ENCODE data around the gene VWCE. TPM values are rescaled to one million over a fixed set of nuclear protein-coding genes. Genes with fewer than 3 reads are reported as not detected.
"Not testable (repeated sequence)": the region's sequence is repeated elsewhere in the genome, so short reads cannot be mapped to it uniquely, and the experiment has no call there.

Gene VWCE
- total RNA-seq, 1 experiment from 2014 or later = 17.7 TPM

DNA sequence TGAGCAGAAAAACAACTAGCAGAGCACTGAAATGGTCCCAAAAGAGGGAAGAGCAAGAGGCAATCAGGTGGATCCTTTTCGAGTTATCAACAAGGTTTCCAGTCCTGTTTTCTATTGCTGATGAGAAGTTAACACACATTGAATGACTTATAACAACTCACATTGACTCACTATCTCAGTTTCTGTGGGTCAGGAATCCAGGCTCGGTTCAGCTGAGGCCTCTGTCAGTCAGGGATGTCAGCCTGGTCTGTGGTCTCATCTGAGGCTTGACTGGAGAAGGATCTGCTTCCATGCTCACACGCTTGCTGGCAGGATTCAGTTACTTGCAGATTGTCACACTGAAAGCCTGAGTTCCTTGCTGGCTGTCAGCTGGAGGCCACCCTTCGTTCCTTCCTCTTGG is 58.0 kb downstream of the VWCE start:
- DNase-seq; H3K4me1 ChIP-seq; H3K4me3 ChIP-seq (ENCODE audit: low read depth, low read length); H3K9me3 Mint-ChIP-seq (ENCODE audit: unreplicated experiment); H3K9me3 ChIP-seq; H3K27me3 ChIP-seq (replicated peaks; ENCODE audit: control insufficient read depth, insufficient read depth, low read length); H3K4me1 Mint-ChIP-seq (ENCODE audit: low read depth, unreplicated experiment); intact Hi-C loops (cut with micrococcal nuclease; ENCODE audit: unreplicated experiment); BruUV-seq (replicated peaks); POLR2A ChIA-PET; H3K36me3 Mint-ChIP-seq (ENCODE audit: insufficient read depth, unreplicated experiment); H3K4me3 Mint-ChIP-seq (ENCODE audit: unreplicated experiment); CTCF ChIA-PET; H3K27ac Mint-ChIP-seq (ENCODE audit: unreplicated experiment); H3K36me3 ChIP-seq (ENCODE audit: control insufficient read depth, insufficient read depth, low read length); H3K27me3 Mint-ChIP-seq (ENCODE audit: insufficient read depth, unreplicated experiment): not testable (repeated sequence)

GRCh38 chr11:61232548-61233145 is 62.5 kb downstream of the VWCE start:
- H3K9me3 Mint-ChIP-seq (ENCODE audit: unreplicated experiment); BruUV-seq (replicated peaks); H3K27me3 ChIP-seq (replicated peaks; ENCODE audit: control insufficient read depth, insufficient read depth, low read length); H3K4me1 ChIP-seq; H3K36me3 Mint-ChIP-seq (ENCODE audit: insufficient read depth, unreplicated experiment); H3K9me3 ChIP-seq; CTCF ChIA-PET; H3K4me1 Mint-ChIP-seq (ENCODE audit: low read depth, unreplicated experiment); H3K27me3 Mint-ChIP-seq (ENCODE audit: insufficient read depth, unreplicated experiment); H3K27ac Mint-ChIP-seq (ENCODE audit: unreplicated experiment); H3K4me3 Mint-ChIP-seq (ENCODE audit: unreplicated experiment); H3K4me3 ChIP-seq (ENCODE audit: low read depth, low read length); intact Hi-C loops (cut with micrococcal nuclease; ENCODE audit: unreplicated experiment); H3K36me3 ChIP-seq (ENCODE audit: control insufficient read depth, insufficient read depth, low read length); DNase-seq; POLR2A ChIA-PET: not testable (repeated sequence)

DNA sequence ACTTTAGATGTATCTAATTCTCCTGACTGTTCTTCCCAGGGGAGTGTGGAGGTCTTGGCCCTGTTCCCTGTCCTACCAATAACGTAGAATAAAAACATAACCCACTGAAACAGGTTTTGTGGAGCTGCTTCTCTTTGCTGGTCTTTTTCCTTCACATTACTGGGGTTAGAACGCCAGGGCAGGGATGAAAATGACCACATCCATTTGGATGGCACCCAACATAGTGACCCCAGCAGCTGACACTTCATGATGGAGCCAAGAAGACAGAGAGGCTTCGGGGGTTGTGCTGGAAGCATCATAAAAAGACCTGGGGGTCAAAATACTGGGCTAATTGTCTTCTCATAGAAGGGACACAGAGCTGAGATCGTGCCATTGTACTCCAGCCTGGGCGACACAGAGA is 63.5 kb downstream of the VWCE start:
- BruUV-seq (replicated peaks); H3K27me3 ChIP-seq (replicated peaks; ENCODE audit: control insufficient read depth, insufficient read depth, low read length); POLR2A ChIA-PET; H3K36me3 ChIP-seq (ENCODE audit: control insufficient read depth, insufficient read depth, low read length); H3K4me1 ChIP-seq; H3K4me1 Mint-ChIP-seq (ENCODE audit: low read depth, unreplicated experiment); H3K36me3 Mint-ChIP-seq (ENCODE audit: insufficient read depth, unreplicated experiment); CTCF ChIA-PET; H3K9me3 ChIP-seq; H3K9me3 Mint-ChIP-seq (ENCODE audit: unreplicated experiment); H3K27me3 Mint-ChIP-seq (ENCODE audit: insufficient read depth, unreplicated experiment); H3K4me3 Mint-ChIP-seq (ENCODE audit: unreplicated experiment); H3K4me3 ChIP-seq (ENCODE audit: low read depth, low read length); H3K27ac Mint-ChIP-seq (ENCODE audit: unreplicated experiment); DNase-seq; intact Hi-C loops (cut with micrococcal nuclease; ENCODE audit: unreplicated experiment): not testable (repeated sequence)

- H3K36me3 Mint-ChIP-seq (ENCODE audit: insufficient read depth, unreplicated experiment); POLR2A ChIA-PET: not testable (repeated sequence)
Measured at GRCh38 chr11:61231033-61231432, 64.1 kb downstream of the VWCE start.

GRCh38 chr11:61229458-61229857 is 65.7 kb downstream of the VWCE start:
- H3K36me3 Mint-ChIP-seq (ENCODE audit: insufficient read depth, unreplicated experiment); H3K27me3 ChIP-seq (replicated peaks; ENCODE audit: control insufficient read depth, insufficient read depth, low read length); H3K4me3 Mint-ChIP-seq (ENCODE audit: unreplicated experiment); intact Hi-C loops (cut with micrococcal nuclease; ENCODE audit: unreplicated experiment); H3K4me1 ChIP-seq; H3K27ac Mint-ChIP-seq (ENCODE audit: unreplicated experiment); H3K9me3 ChIP-seq; H3K9me3 Mint-ChIP-seq (ENCODE audit: unreplicated experiment); H3K4me3 ChIP-seq (ENCODE audit: low read depth, low read length); DNase-seq; CTCF ChIA-PET; H3K27me3 Mint-ChIP-seq (ENCODE audit: insufficient read depth, unreplicated experiment); POLR2A ChIA-PET; H3K4me1 Mint-ChIP-seq (ENCODE audit: low read depth, unreplicated experiment); H3K36me3 ChIP-seq (ENCODE audit: control insufficient read depth, insufficient read depth, low read length); BruUV-seq (replicated peaks): not testable (repeated sequence)

More at GRCh38 chr11:61231033-61231432, 64.1 kb downstream of the VWCE start:
- DNase-seq; H3K4me3 ChIP-seq (ENCODE audit: low read depth, low read length); H3K9me3 Mint-ChIP-seq (ENCODE audit: unreplicated experiment); H3K4me3 Mint-ChIP-seq (ENCODE audit: unreplicated experiment); H3K27ac Mint-ChIP-seq (ENCODE audit: unreplicated experiment); H3K4me1 Mint-ChIP-seq (ENCODE audit: low read depth, unreplicated experiment); H3K9me3 ChIP-seq; H3K36me3 ChIP-seq (ENCODE audit: control insufficient read depth, insufficient read depth, low read length); intact Hi-C loops (cut with micrococcal nuclease; ENCODE audit: unreplicated experiment); H3K27me3 ChIP-seq (replicated peaks; ENCODE audit: control insufficient read depth, insufficient read depth, low read length); CTCF ChIA-PET; H3K4me1 ChIP-seq; H3K27me3 Mint-ChIP-seq (ENCODE audit: insufficient read depth, unreplicated experiment); BruUV-seq (replicated peaks): not testable (repeated sequence)

DNA sequence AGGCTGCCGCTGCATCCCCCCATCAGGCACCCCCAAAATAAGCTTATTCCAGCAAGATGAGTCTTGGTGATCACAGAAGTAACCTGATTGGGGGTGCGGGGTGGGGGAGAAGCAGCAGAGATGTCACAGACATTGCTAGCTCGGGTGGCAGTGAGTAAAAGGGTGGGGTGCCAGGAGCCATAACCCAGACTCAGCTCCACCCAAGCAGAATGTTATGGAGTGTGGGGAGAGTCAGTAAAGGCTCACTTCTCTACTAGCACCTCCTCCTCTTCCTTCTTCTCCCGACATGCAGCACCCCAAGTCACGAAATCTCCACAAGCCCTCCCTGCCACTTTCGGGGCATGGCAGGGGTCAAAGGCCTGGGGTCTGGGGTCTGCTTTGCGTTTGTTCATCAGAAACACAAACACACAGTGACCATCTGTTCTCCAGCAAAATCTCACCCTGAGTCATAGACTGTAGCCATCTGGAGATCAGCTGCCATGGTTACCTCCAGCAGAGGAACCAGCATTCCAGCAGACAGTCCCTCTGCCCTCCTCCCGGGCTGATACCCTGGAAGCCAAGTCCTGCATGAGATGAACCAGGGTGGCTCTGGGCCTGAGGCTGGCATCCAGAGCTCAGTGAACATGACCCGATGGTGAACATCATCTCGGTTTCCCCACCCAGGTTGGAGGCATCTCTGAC is 68.5 kb downstream of the VWCE start:
- H3K4me1 Mint-ChIP-seq (ENCODE audit: low read depth, unreplicated experiment); DNase-seq; H3K36me3 Mint-ChIP-seq (ENCODE audit: insufficient read depth, unreplicated experiment); H3K27me3 ChIP-seq (replicated peaks; ENCODE audit: control insufficient read depth, insufficient read depth, low read length); H3K4me1 ChIP-seq; H3K4me3 ChIP-seq (ENCODE audit: low read depth, low read length); H3K4me3 Mint-ChIP-seq (ENCODE audit: unreplicated experiment); H3K9me3 Mint-ChIP-seq (ENCODE audit: unreplicated experiment); H3K36me3 ChIP-seq (ENCODE audit: control insufficient read depth, insufficient read depth, low read length); CTCF ChIA-PET; H3K27ac Mint-ChIP-seq (ENCODE audit: unreplicated experiment); H3K27me3 Mint-ChIP-seq (ENCODE audit: insufficient read depth, unreplicated experiment); intact Hi-C loops (cut with micrococcal nuclease; ENCODE audit: unreplicated experiment); H3K9me3 ChIP-seq; POLR2A ChIA-PET; BruUV-seq (replicated peaks): not testable (repeated sequence)

- H3K4me1 ChIP-seq; DNase-seq; BruUV-seq (replicated peaks); H3K9me3 ChIP-seq; intact Hi-C loops (cut with micrococcal nuclease; ENCODE audit: unreplicated experiment); H3K36me3 Mint-ChIP-seq (ENCODE audit: insufficient read depth, unreplicated experiment); H3K27me3 ChIP-seq (replicated peaks; ENCODE audit: control insufficient read depth, insufficient read depth, low read length); H3K36me3 ChIP-seq (ENCODE audit: control insufficient read depth, insufficient read depth, low read length); H3K27me3 Mint-ChIP-seq (ENCODE audit: insufficient read depth, unreplicated experiment); H3K4me3 ChIP-seq (ENCODE audit: low read depth, low read length); CTCF ChIA-PET; H3K27ac Mint-ChIP-seq (ENCODE audit: unreplicated experiment); H3K4me3 Mint-ChIP-seq (ENCODE audit: unreplicated experiment); H3K9me3 Mint-ChIP-seq (ENCODE audit: unreplicated experiment); H3K4me1 Mint-ChIP-seq (ENCODE audit: low read depth, unreplicated experiment); POLR2A ChIA-PET: not testable (repeated sequence)
Measured at GRCh38 chr11:61222692-61223091, 72.4 kb downstream of the VWCE start.

All from Caco-2 (cell line).